ENCODE results near the gene ABLIM3.

DNA sequence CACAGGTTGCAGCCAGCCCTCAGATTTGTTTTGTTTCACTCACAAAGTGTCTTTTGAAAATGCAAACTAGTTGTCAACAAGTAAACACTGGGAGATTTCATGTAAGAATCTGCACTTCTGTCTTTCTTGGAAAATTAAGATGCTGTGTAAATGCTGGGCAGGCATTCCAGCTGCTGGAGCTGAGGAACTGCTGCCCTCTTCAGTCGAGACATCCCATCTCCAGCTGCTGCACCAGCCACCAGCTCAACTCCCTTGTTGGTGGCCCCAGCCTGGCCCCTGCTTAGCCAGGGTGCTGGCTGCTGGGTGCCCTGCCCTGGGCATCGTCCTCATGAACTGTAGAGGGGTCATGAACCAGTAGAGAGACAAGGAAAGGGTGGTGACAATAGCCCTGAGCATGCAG is 97.2 kb downstream of the ABLIM3 start:
- TF ChIP-seq EZH2 (IDR thresholded peaks at IDR 0.05; ENCODE audit: low read depth), result no peak
- TF ChIP-seq, protein P1, sequence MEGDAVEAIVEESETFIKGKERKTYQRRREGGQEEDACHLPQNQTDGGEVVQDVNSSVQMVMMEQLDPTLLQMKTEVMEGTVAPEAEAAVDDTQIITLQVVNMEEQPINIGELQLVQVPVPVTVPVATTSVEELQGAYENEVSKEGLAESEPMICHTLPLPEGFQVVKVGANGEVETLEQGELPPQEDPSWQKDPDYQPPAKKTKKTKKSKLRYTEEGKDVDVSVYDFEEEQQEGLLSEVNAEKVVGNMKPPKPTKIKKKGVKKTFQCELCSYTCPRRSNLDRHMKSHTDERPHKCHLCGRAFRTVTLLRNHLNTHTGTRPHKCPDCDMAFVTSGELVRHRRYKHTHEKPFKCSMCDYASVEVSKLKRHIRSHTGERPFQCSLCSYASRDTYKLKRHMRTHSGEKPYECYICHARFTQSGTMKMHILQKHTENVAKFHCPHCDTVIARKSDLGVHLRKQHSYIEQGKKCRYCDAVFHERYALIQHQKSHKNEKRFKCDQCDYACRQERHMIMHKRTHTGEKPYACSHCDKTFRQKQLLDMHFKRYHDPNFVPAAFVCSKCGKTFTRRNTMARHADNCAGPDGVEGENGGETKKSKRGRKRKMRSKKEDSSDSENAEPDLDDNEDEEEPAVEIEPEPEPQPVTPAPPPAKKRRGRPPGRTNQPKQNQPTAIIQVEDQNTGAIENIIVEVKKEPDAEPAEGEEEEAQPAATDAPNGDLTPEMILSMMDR (conservative IDR thresholded peaks at IDR 0.05), result no peak
